Measurements from ENCODE around the gene TAF4B. TPM values are rescaled to one million over a fixed set of nuclear protein-coding genes. Genes with fewer than 3 reads are reported as not detected.

TAF4B gene
- total and polyA plus RNA-seq, 10 of the 15 experiments (the other 5 are each of a cell fraction or from before 2014, with no cell fraction given), result 2.3 to 15.0 (median 12.2) TPM

- TF ChIP-seq CTCF (IDR thresholded peaks at IDR 0.05 in 2 of 3, conservative IDR thresholded peaks at IDR 0.05 in 1 of 3; ENCODE audit: control insufficient read depth in 2 of 3, extremely low read depth in 1 of 3, insufficient read depth in 1 of 3, low read depth in 3 of 3, low read length in 3 of 3), result no peak
- TF ChIP-seq RUNX3 (IDR thresholded peaks at IDR 0.05; ENCODE audit: low read length), result no peak
- no peak for TF ChIP-seq MYC (IDR thresholded peaks at IDR 0.05; ENCODE audit: insufficient read depth, insufficient read length, insufficient replicate concordance, low read length, severe bottlenecking)
- TF ChIP-seq REST (IDR thresholded peaks at IDR 0.05; ENCODE audit: low read depth, low read length), result no peak
- no peak for TF ChIP-seq NKRF (conservative IDR thresholded peaks at IDR 0.05)
- no peak for TF ChIP-seq IRF3 (IDR thresholded peaks at IDR 0.05)
- TF ChIP-seq ATF3 (IDR thresholded peaks at IDR 0.05; ENCODE audit: borderline replicate concordance, extremely low read depth, low read depth, low read length), result no peak
Measured at GRCh38 chr18:26225022-26225693, 1.1 kb upstream of the TAF4B start (continued).

Measured in GM12878 (cell line).